GM19240 (cell line): Measurements from ENCODE around the gene TSHB.

Experiments used
- DNase-seq: peaks from one replicate; pipeline ENCODE4 v3.0.0; 2011; ENCODE audit warnings: low spot score; ENCODE audit not compliant: insufficient read length

The TSHB gene

GRCh38 chr1:115059316-115059715, 29.7 kb downstream of the TSHB start:
- no peak for DNase-seq

- no peak for DNase-seq
These were observed 30.9 kb downstream of the TSHB start for GRCh38 chr1:115060501-115060900.

- no peak for DNase-seq
These were observed 32.9 kb downstream of the TSHB start for GRCh38 chr1:115062542-115063004.

GRCh38 chr1:115063228-115063901, 33.7 kb downstream of the TSHB start:
- no peak for DNase-seq

- DNase-seq: no peak
These were observed 34.8 kb downstream of the TSHB start for GRCh38 chr1:115064461-115064860.

- no peak for DNase-seq
These were observed 35.4 kb downstream of the TSHB start for GRCh38 chr1:115065021-115065420.

- DNase-seq: no peak
These were observed 37.7 kb downstream of the TSHB start for GRCh38 chr1:115067161-115067859.

GRCh38 chr1:115068826-115069585, 39.4 kb downstream of the TSHB start:
- no peak for DNase-seq

GRCh38 chr1:115069659-115070308, 40.2 kb downstream of the TSHB start:
- no peak for DNase-seq

- DNase-seq: no peak
These were observed 41.5 kb downstream of the TSHB start for GRCh38 chr1:115071012-115071664.

- no peak for DNase-seq
These were observed 43.9 kb downstream of the TSHB start for GRCh38 chr1:115073298-115074087.

- DNase-seq: no peak
These were observed 45.4 kb downstream of the TSHB start for GRCh38 chr1:115074839-115075534.

- no peak for DNase-seq
These were observed 46.8 kb downstream of the TSHB start for GRCh38 chr1:115076384-115076915.

GRCh38 chr1:115077286-115077983, 47.8 kb downstream of the TSHB start:
- no peak for DNase-seq

GRCh38 chr1:115077984-115078330, 48.3 kb downstream of the TSHB start:
- DNase-seq: no peak

- DNase-seq: no peak
These were observed 49.1 kb downstream of the TSHB start for GRCh38 chr1:115078708-115079107.

GRCh38 chr1:115082949-115083348, 53.3 kb downstream of the TSHB start:
- DNase-seq: no peak
